GM12878 (cell line): ENCODE results near the gene MANEAL. TPM values are rescaled to one million over a fixed set of nuclear protein-coding genes. Genes with fewer than 3 reads are reported as not detected.

Source experiments
- BRCA1 ChIP-seq: IDR thresholded peaks from 2 replicates; pipeline ENCODE4 v1.6.1; 2011; ENCODE audit warnings: low read depth, low read length, improper control_type of control experiment
- CBX5 ChIP-seq: sonication (generic); IDR thresholded peaks from 2 replicates; pipeline ENCODE4 v1.6.1; 2016; ENCODE audit warnings: low read depth, moderate library complexity, mild to moderate bottlenecking, inconsistent platforms
- ELK1 ChIP-seq: IDR thresholded peaks from 2 replicates; pipeline ENCODE4 v1.6.1; 2012; ENCODE audit warnings: low read depth, low read length, improper control_type of control experiment
- EP300 ChIP-seq, 2 experiments: fragments of 150-350 bp in 1 of 2; IDR thresholded peaks; 2 replicates each; pipeline ENCODE4 v1.6.1; 2011 to 2012; ENCODE audit warnings: low read depth in 2 of 2, low read length in 2 of 2, borderline replicate concordance in 1 of 2, improper control_type of control experiment in 1 of 2, inconsistent platforms in 1 of 2; ENCODE audit not compliant: control insufficient read depth in 1 of 2
- FOXK2 ChIP-seq: fragments of 450-650 bp; IDR thresholded peaks from 2 replicates; pipeline ENCODE4 v1.6.1; 2017; ENCODE audit warnings: mild to moderate bottlenecking, moderate library complexity
- GABPA ChIP-seq: IDR thresholded peaks from 2 replicates; pipeline ENCODE4 v1.6.1; 2014; ENCODE audit warnings: antibody characterized with exemption, low read depth, mild to moderate bottlenecking, inconsistent platforms
- HDAC6 ChIP-seq: fragments of 200-600 bp; sonication (generic); IDR thresholded peaks from one replicate; pipeline ENCODE4 v1.8.0; 2017; ENCODE audit warnings: antibody characterized with exemption; ENCODE audit not compliant: unreplicated experiment
- IKZF1 ChIP-seq: fragments of 450-650 bp; conservative IDR thresholded peaks from 2 replicates; pipeline ENCODE4 v1.6.1; 2017; ENCODE audit warnings: antibody characterized with exemption, mild to moderate bottlenecking
- MLLT1 ChIP-seq: fragments of 450-650 bp; IDR thresholded peaks from 2 replicates; pipeline ENCODE4 v1.6.1; 2016; ENCODE audit warnings: mild to moderate bottlenecking
- NFYB ChIP-seq: IDR thresholded peaks from 2 replicates; pipeline ENCODE4 v1.6.1; 2011; ENCODE audit warnings: low read depth, mild to moderate bottlenecking, low read length, improper control_type of control experiment, moderate library complexity; ENCODE audit not compliant: insufficient read depth
- NKRF ChIP-seq: fragments of 450-650 bp; conservative IDR thresholded peaks from 2 replicates; pipeline ENCODE4 v1.6.1; 2017; ENCODE audit warnings: mild to moderate bottlenecking, moderate library complexity
- PAX5 ChIP-seq: IDR thresholded peaks from 2 replicates; pipeline ENCODE4 v1.6.1; 2011; ENCODE audit warnings: low read depth, low read length, borderline replicate concordance
- POLR2AphosphoS2 ChIP-seq: IDR thresholded peaks from 2 replicates; pipeline ENCODE4 v1.6.1; 2011; ENCODE audit warnings: low read depth, mild to moderate bottlenecking, low read length, improper control_type of control experiment, moderate library complexity
- RAD21 ChIP-seq: IDR thresholded peaks from 2 replicates; pipeline ENCODE4 v1.6.1; 2011; ENCODE audit warnings: mild to moderate bottlenecking, low read depth, low read length, moderate library complexity; ENCODE audit not compliant: insufficient read depth
- SIN3A ChIP-seq: IDR thresholded peaks from 2 replicates; pipeline ENCODE4 v1.6.1; 2012; ENCODE audit warnings: low read depth, low read length, improper control_type of control experiment
- SP1 ChIP-seq: IDR thresholded peaks from one replicate; pipeline ENCODE4 v1.6.1; 2011; ENCODE audit warnings: low read depth, low read length
- SRF ChIP-seq, 2 experiments: IDR thresholded peaks; 2 replicates each; pipeline ENCODE4 v1.6.1; 2011; ENCODE audit warnings: low read depth in 2 of 2, low read length in 2 of 2, mild to moderate bottlenecking in 1 of 2, moderate library complexity in 1 of 2
- SUPT20H ChIP-seq: IDR thresholded peaks from 2 replicates; pipeline ENCODE4 v1.6.1; 2011; ENCODE audit warnings: low read depth, mild to moderate bottlenecking, low read length, moderate library complexity, borderline replicate concordance; ENCODE audit not compliant: control insufficient read depth
- TAF1 ChIP-seq: IDR thresholded peaks from 2 replicates; pipeline ENCODE4 v1.6.1; 2011; ENCODE audit warnings: mild to moderate bottlenecking, low read depth, low read length, borderline replicate concordance
- ZNF274 ChIP-seq: IDR thresholded peaks from one replicate; pipeline ENCODE4 v1.8.0; 2011; ENCODE audit not compliant: insufficient read length, insufficient read depth
- ZNF592 ChIP-seq: fragments of 450-650 bp; IDR thresholded peaks from 2 replicates; pipeline ENCODE4 v1.6.1; 2017; ENCODE audit warnings: mild to moderate bottlenecking, moderate library complexity
- polyA plus RNA-seq, 11 experiments: library from polyadenylated mRNA; depleted of rRNA in 4 of 11; unstranded in 6 of 11; stranded (reverse) in 5 of 11; fragments of >200 nt; fragmentation: Nextera tagmentation in 4 of 11; fragmentation: Illumina TruSeq in 1 of 11; extraction: Ambion mirVana in 4 of 11; extraction: Trizol in 1 of 11; gene quantifications; 1 replicate in 1 of 11; 2 replicates in 10 of 11; pipeline versions ENCODE4 v1.2.1 to v1.2.3, GENCODE V29; 2011 to 2016; ENCODE audit warnings: inconsistent platforms in 2 of 11, missing spikeins in 2 of 11, low read depth in 1 of 11
- total RNA-seq, 4 experiments: library from RNA; depleted of rRNA in 3 of 4; stranded (reverse); fragments of >200 nt in 3 of 4; fragmentation: Illumina TruSeq in 1 of 4; extraction: Trizol in 1 of 4; gene quantifications; 2 replicates each; pipeline versions ENCODE4 v1.2.1 to v1.2.3, GENCODE V29; 2013 to 2021

The MANEAL gene
- total and polyA plus RNA-seq, 10 of the 15 experiments (the other 5 are each of a cell fraction or from before 2014, with no cell fraction given) = 0.83 to 11.1 (median 5.7) TPM

DNA sequence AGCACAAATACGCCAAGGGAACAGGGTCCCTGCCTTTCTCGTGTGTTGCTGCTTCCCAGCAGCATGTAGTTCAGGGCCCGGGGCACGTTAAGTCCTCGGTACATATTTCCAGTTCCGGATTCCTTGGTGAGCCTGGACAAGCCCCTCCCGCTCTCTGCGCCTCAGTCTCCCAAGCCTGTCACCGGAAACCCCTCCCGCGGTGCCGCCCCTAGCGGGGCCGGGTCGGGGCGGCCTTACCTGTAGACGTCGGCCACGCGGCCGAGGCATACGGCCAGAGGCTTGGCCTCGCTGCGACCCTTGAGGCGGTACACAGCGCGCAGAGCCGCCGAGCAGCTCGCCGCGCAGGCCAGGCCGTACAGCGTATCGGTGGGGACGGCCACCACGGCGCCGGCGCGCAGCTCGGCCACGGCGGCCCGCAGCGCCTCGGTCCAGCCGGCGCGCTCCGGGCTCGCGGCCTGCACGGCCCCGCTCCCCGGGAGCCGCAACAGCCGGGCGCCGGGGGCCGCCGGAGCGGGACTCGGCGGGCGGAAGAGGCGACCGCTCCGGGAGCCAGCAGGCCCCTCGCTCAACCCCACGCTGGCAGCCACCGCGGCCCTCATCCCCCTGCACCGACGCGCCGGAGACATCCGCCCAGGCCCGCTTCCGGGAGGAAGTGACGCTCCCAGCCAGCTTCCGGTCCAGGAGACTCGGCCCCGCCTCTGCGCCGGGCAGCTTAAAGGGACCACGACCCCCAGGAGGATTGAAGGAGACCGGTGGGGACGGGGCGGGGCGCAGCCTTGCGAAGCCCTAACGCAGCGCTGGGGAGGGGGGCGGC lies 14.1 kb downstream of the MANEAL start, which contains the start of the genes C1orf122 and YRDC (continued):
- no peak for TF ChIP-seq NFYB
- peak; percentile 91 for TF ChIP-seq NKRF
- peak; percentile 75 for TF ChIP-seq SIN3A
- TF ChIP-seq CBX5 = no peak
- peak; percentile 77; the same call in 1 of the 2 replicates for TF ChIP-seq POLR2AphosphoS2
- peak; percentile 91 for TF ChIP-seq GABPA
- TF ChIP-seq SUPT20H = no peak
- TF ChIP-seq MLLT1 = no peak
- TF ChIP-seq SP1 = peak; percentile 49
- peak; percentile 82 for TF ChIP-seq ELK1
- no peak for TF ChIP-seq ZNF274
- no peak for TF ChIP-seq SRF (IDR thresholded peaks at IDR 0.05; ENCODE audit: low read depth in 2 of 2, low read length in 2 of 2)
- TF ChIP-seq HDAC6 = no peak
- no peak for TF ChIP-seq RAD21
- no peak for TF ChIP-seq BRCA1
- TF ChIP-seq ZNF592 = no peak
- TF ChIP-seq FOXK2 = no peak
- no peak; the same call in none of the 2 replicates for TF ChIP-seq IKZF1
- TF ChIP-seq EP300 (IDR thresholded peaks at IDR 0.05; ENCODE audit: borderline replicate concordance in 1 of 2, control insufficient read depth in 1 of 2, low read depth in 2 of 2, low read length in 2 of 2) = no peak
- TF ChIP-seq TAF1 = peak; percentile 71; the same call in 1 of the 2 replicates
- no peak for TF ChIP-seq PAX5
